ACHN (cell line): ENCODE results near the gene NUDT3.
"Not testable (repeated sequence)": the region's sequence is repeated elsewhere in the genome, so short reads cannot be mapped to it uniquely, and the experiment has no call there.

ENCODE experiments used
- DNase-seq: peaks from one replicate; pipeline ENCODE4 v3.0.0-alpha.2; 2015
- in situ Hi-C: cut with HindIII; loops from 2 replicates; pipeline ENCODE4 v1.10.0; 2017; ENCODE audit warnings: low sequenced_read_pairs, low pct_ligation_motif_present, low pct_unique_long_range_greater_than_20kb

NUDT3 gene

DNA sequence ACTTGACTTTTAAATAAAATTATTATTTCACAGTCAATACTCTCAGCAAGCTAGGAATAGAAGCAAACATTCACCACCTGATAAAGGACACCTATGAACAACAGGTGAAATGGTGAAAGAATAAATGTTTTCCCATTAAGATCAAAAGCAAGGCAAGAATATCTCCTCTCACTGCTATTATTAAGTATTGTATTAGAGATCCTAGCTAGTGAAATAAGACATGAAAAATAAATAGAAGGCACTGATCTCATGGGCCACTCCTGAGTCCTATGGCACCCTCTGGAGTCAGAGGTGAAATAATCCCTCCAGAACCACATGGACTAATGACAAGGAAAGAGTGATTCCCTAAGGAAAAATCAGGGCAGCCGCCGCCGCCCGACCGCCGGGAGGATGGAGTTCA lies 4.0 kb upstream of the NUDT3 start:
- DNase-seq = no peak
- in situ Hi-C loops = no loop called here

DNA sequence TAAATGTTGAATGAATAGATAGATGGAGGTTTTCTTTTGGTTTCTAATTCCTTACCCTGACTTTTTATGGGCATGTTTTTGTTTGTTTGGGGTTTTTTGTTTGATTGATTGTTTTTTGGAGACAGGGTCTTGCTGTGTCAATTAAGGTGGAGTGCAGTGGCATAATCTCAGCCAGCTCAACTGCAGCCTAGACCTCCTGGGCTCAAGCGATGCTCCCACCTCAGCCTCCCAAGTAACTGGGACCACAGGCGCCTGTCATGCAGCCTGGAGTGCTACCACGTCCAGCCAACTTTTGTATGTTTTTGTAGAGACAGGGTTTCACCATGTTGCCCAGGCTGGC lies 1.5 kb upstream of the NUDT3 start:
- in situ Hi-C loops = no loop called here
- no peak for DNase-seq

DNA sequence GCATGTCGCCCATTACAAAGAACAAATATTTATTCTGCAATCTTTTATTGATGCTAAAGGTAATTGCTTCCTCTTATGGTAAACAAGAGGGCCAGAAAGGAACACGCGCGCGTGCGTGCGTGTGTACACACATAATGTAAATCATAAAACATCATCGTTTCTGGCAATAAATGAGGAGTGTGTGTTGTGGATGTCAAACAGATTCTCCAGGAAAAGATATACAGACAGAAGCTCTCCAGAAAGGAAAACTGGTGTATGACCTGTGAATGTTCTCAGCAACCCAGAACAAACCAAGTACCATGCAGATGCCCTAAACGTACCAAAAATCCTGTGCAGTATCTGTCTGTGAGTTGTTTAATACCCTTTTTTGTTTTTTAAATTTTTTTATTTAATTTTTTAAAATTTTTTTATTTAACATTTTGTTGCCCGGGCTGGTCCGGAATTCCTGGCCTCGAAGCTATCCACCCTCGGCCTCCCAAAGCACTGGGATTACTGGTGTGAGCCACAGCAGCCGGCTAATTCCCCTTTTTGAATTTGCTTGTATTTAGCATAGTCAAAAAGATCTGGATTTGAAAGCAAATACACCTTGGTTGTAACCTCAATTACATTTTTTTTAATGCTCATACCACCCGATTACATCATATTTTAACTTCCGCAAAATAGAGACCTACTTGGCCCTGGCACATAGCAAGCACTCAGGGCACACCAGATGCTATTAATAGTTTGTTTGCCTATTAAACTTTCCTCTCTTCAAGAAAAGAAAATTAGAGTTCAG lies 909 bp upstream of the NUDT3 start:
- DNase-seq = no peak
- in situ Hi-C loops = no loop called here

DNA sequence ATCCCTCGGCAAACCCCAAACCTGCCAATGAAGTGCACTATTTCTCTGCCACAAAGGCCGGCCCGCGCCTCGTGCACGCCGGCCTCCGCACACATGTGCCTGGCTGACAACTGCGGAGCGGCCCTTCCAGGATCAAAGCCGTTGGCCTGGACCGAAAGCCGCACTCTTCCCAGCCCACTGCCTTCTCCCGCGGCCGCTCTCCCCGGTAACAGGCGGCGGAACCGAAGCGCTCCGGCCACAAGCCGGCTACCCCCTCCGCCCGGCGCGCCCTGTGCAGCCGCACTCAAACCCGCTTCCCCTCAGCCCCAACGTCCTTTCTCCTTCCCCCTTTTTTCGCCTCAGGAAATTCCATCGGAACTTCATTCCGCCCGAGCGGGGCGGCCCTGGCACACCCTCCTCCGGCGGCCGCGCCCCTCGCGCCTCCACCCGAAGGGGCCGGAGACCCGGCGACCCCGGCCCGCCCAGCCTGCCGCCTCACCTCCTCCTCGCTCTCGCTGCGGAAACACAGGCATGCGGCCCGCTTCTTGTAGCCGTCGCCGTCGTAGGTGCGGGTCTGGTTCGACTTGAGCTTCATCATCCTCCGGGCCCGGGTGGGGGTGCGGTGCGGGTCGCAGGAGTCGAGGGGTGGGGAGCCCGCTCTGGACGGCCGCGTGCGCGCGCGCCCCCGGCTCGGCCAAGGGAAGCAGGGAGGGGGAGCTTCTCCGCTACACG lies 528 bp downstream of the NUDT3 start:
- in situ Hi-C loops = no loop called here
- DNase-seq = peak; percentile 56

DNA sequence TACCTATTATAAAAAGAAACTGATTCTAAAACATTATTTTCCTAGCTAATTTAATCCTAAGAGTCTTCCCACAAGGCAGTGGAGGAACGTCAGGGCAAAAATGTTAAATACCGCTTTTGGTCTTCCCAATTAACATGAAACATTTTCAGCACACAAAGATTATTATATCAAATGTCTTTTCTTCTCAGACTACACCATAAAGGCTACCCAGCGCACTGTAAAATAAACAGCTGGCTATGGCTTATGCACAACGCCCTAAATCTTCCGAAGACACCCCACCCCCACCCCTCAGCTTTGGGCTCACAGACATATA lies 1.0 kb downstream of the NUDT3 start:
- in situ Hi-C loops = no loop called here
- no peak for DNase-seq

DNA sequence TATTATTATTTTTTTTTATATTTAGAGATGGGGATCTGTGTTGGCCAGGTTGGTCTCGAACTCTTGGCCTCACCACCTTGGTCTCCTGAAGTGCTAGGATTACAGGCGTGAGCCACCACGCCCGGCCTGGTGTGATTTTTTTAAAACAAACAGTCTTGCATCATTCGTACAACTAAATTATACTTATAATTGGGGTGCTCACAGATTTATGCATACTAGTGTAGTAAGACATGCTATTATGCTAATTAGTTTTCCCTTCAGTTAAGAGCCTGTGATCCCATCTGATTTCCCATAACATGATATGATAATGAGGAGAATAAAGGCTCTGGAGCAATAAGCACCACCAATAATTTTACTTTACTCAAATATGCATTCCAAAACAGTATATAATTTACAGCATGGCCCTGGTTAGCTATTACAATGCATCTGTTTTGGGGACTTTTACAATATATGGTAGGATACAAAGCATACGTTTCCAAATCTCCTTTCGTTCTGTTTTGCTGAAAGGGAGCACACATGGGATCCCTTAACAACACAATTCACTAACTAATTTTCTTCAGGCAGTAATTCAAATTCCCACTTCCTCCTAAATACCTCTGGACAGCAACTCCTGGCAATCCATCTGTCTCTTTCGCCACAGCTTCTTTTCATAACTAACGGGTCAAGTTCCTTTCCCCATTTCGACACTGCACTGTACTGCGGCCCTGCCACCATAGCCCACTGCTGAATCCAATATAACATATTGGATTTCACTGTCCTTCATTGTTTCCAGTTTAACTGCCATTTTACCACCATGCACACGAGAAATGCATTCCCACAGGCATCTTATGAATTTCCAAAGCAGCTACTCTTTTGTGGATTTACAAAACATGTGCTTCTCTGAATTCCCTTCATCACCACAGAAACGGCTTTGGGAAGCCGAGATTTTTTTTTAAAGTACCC lies 1.7 kb downstream of the NUDT3 start:
- DNase-seq = peak; percentile 44

DNA sequence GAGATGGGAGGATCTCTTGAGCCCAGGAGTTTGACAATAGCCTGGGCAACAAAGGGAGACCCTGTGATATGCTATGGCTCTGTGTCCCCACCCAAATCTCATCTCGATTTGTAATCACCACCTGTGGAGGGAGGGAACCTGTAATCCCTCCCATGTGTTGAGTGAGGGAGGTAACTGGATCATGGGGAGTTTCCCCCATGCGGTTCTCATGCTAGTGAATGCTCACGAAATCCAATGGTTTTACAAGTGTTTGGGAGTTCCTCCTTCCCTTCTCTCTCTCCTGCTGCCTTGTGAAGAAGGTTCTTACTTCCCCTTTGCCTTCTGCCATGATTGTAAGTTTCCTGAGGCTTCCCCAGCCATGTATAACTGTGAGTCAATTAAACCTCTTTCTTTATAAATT lies 3.4 kb downstream of the NUDT3 start:
- DNase-seq = no peak
- in situ Hi-C loops = no loop called here

More for the DNA sequence above, 1.7 kb downstream of the NUDT3 start:
- in situ Hi-C loops = no loop called here

DNA sequence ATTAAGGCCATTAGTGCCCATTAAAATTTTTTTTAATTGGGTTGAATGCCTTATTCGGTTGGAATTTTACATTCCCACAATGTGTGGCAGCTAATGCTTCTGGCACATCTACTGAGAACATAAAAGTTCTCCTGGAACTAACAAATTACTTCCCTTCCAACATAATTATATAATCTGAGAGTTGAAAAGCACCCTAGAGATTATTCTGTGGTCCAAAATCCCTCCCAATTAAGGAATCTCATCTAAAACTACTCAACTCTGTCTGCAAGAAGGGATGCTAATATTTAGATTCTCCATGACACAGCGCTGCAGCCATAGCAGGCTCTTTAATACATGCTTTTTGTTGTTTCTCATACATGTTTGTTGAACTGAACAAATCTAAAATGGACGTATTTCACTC lies 4.0 kb downstream of the NUDT3 start:
- in situ Hi-C loops = no loop called here
- DNase-seq = no peak

DNA sequence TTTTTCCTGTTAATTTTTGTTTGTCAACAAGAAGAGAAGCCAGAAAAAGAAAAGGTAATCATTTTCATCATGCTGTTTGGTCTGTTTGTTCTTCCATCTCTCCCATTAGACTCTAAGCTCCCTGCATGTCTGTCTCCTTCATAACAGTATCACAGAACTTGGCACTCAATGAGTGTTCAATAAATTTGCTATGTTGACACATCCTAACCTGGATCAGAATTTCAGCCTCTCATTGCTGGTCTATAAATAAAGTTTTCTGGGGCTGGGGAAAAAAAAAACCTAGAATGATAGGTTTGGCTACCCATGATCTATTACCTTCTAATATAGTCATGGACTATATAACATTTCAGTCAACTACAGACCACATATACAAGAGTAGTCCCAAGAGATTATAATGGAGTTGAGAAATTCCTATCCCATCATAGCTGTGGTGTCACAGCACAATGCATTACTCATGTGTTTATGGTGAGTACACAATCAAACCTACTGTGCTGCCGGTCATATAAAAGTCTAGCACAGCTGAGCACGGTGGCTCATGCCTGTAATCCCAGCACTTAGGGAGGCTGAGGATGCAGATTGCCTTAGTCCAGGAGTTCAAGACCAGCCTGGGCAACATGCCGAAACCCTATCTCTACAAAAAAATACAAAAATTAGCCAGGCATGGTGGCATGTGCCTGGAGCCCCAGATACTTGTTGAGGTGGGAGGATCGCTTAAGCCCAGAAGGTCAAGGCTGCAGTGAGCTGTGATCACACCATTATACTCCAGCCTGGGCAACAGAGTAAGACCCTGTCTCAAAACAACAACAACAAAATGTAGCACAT lies 5.9 kb downstream of the NUDT3 start:
- DNase-seq = no peak
- in situ Hi-C loops = no loop called here

DNA sequence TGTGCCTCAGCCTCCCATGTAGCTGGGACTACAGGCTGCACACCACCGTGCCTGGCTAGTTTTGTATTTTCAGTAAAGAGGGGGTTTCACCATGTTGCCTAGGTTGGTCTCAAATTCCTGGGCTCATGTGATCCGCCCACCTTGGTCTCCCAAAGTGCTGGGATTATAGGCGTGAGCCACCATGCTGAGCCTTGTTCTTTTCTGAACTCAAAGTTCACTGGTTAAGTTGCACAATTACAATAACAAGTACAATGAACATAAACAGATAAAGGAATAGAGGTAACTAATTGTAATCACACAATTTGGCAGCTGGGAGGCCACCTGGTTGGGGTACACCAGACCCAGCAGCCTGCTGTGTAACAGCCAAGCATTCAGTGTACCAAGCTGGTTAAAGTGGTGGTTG lies 6.7 kb downstream of the NUDT3 start:
- no peak for DNase-seq
- in situ Hi-C loops = no loop called here

DNA sequence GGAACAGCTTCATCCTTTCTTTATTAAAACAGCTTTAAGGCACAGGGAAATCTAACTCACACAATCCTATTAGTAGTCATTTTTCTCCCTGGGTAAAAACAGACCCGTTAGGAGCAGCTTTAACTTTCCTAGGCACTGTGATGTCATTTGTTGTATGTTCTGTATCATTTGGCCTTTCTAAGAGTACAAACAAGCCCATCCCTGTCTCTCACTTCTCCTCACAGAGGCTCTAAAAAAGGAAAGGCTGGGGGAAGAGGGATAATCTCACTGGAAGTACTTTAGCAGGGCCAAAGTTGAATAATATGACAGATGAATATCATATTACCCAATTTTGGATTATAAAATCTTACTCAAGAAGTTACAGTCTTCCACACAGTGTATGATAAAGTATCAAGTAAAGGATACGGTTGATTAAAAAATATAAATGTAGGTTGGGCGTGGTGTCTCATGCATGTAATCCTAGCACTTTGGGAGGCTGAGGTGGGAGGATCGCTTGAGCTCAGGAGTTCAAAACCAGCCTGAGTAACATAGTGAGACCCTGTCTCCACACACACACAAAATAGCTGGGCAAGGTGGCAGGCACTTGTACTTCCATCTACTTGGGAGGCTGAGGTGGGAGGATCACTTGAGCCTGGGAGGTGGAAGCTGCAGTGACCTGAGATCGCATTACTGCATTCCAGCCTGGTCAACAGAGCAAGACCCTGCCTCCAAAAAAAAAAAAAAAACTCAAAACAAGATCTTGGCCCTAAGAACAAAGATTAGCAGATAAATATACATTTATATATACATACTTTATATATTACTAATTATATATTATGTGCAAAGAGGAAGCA lies 7.9 kb downstream of the NUDT3 start:
- in situ Hi-C loops = no loop called here
- no peak for DNase-seq

DNA sequence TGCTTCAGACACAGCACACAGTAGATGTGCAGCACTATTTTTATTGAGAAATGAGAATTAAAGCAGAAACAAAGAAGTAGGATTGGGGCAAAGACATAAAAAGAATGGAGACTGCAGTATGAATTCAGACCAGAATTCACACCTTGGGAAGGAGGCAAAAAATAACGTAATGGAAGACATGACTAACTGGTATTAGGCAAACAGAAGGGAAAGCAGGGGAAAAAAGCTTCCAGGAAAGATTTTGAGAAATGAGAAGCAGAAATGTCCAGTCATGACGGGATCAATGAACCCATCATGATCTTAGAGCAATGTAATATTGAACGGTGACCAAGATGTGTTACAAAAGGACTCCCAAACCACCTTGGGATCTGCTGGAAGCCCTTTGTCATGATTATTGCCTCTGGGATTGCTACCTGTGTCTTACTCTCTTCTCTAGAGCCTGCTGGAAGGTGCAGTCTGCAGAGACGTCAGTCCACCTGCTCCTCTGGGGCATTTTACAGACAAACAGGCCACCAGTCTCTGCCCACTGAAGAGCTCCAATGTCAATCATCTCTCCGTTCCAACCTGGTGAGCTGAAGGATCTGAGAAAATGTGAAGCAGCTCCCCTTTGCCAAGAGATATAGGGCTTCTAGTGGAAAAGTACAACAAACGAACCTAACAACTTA lies 8.7 kb downstream of the NUDT3 start:
- in situ Hi-C loops = no loop called here

DNA sequence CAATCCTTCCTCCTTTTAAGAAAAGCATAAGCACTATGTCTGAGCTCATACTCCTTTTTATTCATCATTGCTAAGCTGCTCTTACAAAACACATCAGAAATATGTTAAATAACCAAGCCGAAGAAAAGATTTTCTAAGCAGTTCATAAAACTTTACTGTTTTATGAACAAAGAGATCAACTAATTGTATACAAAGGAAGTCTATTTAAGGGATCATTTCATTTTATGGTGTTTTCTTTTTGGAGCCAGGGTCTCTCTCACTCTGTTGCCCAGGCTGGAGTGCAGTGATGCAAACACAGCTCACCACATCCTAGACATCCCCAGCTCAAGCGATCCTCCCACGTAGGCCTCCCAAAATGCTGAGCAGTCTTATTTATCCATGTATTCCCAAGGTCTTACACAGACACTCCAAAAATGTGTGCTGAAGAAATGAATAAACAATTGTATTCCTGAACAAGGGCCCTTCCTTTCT lies 9.3 kb downstream of the NUDT3 start:
- in situ Hi-C loops = no loop called here
- DNase-seq = no peak

More for the DNA sequence above, 8.7 kb downstream of the NUDT3 start:
- DNase-seq = no peak

DNA sequence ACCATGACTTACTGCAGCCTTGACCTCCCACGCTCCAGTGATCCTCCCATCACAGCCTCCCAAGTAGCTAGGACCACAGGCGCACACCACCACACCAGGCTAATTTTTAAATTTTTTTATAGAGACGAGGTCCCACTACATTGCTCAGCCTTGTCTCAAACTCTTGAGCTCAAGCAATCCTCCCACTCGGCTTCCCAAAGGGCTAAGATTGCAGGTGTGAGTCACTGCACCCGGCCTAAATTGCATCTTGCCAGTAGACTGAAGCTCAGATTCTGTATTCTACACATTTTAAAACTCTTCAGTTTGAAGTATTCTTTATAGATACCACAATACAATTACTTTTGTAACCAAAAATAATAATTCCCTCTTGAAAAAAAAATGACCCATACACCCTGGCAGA lies 11.4 kb downstream of the NUDT3 start:
- no peak for DNase-seq
- in situ Hi-C loops = no loop called here

DNA sequence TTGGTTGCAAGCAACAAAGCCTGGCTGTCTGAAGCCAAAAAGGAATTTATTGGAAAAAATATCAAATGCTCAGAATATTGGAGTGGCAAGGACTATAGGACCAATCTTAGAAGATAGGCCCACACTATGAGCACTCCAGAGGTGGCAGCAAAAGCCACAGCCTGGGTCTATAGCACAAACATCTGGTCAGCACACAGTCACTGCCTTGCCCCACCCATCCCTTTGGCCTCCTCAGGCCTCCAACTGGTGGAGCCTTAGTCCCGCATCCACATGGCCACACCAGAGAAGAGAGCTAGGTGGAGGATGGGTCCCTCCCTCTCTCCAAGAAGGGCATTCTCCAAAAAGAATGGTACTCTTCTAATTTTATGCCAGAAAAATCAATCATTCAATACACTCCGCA lies 14.0 kb downstream of the NUDT3 start:
- in situ Hi-C loops = no loop called here
- DNase-seq = no peak

DNA sequence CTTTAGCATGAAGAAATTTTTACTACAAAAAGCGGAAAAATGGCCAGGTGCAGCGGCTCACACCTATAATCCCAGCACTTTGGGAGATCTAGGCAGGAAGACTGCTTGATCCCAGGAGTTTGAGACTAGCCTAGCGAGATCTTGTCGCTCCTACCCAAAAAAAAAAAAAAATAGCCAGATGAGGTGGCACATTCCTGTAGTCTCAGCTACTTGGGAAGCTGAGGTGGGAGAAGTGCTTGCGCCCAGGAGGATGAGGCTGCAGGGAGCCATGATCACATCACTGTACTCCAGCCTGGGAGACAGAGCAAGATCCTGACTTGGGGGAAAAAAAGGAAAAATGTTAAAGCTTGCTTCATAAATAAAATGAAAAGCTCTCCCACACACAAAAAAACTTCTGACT lies 14.5 kb downstream of the NUDT3 start:
- in situ Hi-C loops = no loop called here

DNA sequence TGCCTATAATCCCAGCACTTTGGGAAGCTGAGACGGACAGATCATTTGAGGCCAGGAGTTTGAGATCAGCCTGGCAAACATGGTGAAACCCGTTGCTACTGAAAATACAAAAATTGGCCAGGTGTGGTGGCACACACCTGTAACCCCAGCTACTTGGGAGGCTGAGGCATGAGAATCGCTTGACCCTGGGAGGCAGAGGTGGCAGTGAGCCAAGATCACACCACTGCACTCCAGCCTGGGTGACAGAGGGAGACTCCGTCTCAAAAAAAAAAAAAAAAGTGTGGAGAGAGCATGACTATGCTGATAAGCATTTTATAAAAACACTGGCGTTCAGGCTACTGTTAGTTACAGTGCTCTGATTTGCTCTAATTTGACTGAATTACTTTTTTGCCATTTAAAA lies 14.9 kb downstream of the NUDT3 start:
- DNase-seq, in situ Hi-C loops: not testable (repeated sequence)

More for the DNA sequence above, 14.5 kb downstream of the NUDT3 start:
- no peak for DNase-seq
